Osteocyte (in vitro differentiated cells): Measurements from ENCODE around the gene SH3GL3. TPM values are rescaled to one million over a fixed set of nuclear protein-coding genes. Genes with fewer than 3 reads are reported as not detected.

Source experiments
- DNase-seq: peaks from one replicate; pipeline ENCODE4 v3.0.0; 2021; ENCODE audit warnings: mixed read lengths; ENCODE audit not compliant: unreplicated experiment; ENCODE audit errors: extremely low spot score
- H3K27ac Mint-ChIP-seq: one replicate; pipeline ENCODE4 v1.8.0; 2021; ENCODE audit warnings: mild to moderate bottlenecking, mixed read lengths; ENCODE audit not compliant: unreplicated experiment
- H3K27me3 Mint-ChIP-seq: one replicate; pipeline ENCODE4 v1.8.0; 2021; ENCODE audit warnings: mixed read lengths; ENCODE audit not compliant: unreplicated experiment
- H3K36me3 Mint-ChIP-seq: one replicate; pipeline ENCODE4 v1.8.0; 2021; ENCODE audit warnings: mixed read lengths; ENCODE audit not compliant: unreplicated experiment
- H3K4me1 Mint-ChIP-seq: one replicate; pipeline ENCODE4 v1.8.0; 2021; ENCODE audit warnings: mixed read lengths; ENCODE audit not compliant: unreplicated experiment
- H3K4me3 Mint-ChIP-seq: one replicate; pipeline ENCODE4 v1.8.0; 2021; ENCODE audit warnings: mild to moderate bottlenecking, moderate library complexity, mixed read lengths; ENCODE audit not compliant: unreplicated experiment
- H3K9me3 Mint-ChIP-seq: one replicate; pipeline ENCODE4 v1.8.0; 2021; ENCODE audit warnings: mixed read lengths; ENCODE audit not compliant: unreplicated experiment
- total RNA-seq: library from RNA; stranded (reverse); gene quantifications from 2 replicates; pipeline ENCODE4 v1.2.1, GENCODE V29; 2021
- TF ChIP-seq, protein P1 (sequence below): fragments of 200-600 bp; sonication (generic); IDR thresholded peaks from 2 replicates; pipeline ENCODE4 v1.5.0; 2021; ENCODE audit warnings: antibody characterized with exemption, mild to moderate bottlenecking, moderate library complexity

SH3GL3 gene
- total RNA-seq, 1 donor from 2014 or later: not detected

- no peaks in the 10 kb centered on the region for H3K4me1 Mint-ChIP-seq
- peaks cover 4% of the 10 kb centered on the region for H3K27me3 Mint-ChIP-seq
- TF ChIP-seq, protein P1, sequence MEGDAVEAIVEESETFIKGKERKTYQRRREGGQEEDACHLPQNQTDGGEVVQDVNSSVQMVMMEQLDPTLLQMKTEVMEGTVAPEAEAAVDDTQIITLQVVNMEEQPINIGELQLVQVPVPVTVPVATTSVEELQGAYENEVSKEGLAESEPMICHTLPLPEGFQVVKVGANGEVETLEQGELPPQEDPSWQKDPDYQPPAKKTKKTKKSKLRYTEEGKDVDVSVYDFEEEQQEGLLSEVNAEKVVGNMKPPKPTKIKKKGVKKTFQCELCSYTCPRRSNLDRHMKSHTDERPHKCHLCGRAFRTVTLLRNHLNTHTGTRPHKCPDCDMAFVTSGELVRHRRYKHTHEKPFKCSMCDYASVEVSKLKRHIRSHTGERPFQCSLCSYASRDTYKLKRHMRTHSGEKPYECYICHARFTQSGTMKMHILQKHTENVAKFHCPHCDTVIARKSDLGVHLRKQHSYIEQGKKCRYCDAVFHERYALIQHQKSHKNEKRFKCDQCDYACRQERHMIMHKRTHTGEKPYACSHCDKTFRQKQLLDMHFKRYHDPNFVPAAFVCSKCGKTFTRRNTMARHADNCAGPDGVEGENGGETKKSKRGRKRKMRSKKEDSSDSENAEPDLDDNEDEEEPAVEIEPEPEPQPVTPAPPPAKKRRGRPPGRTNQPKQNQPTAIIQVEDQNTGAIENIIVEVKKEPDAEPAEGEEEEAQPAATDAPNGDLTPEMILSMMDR: no peak
- no peaks in the 10 kb centered on the region for H3K9me3 Mint-ChIP-seq
- no peak for DNase-seq
- no peak overlapping the region for H3K4me3 Mint-ChIP-seq
- H3K27ac Mint-ChIP-seq: no peak overlapping the region
- no peaks in the 10 kb centered on the region for H3K36me3 Mint-ChIP-seq
Measured at GRCh38 chr15:83555383-83555782, 108.2 kb downstream of the SH3GL3 start.

GRCh38 chr15:83556068-83556467 is 108.9 kb downstream of the SH3GL3 start:
- Mint-ChIP-seq H3K9me3 (no peaks in the 10 kb centered on the region), H3K27me3 (peaks cover 4% of the 10 kb centered on the region), H3K4me1 (no peaks in the 10 kb centered on the region), H3K4me3 (no peak overlapping the region), H3K36me3 (no peaks in the 10 kb centered on the region), H3K27ac (no peak overlapping the region)
- no peak for DNase-seq
- TF ChIP-seq, protein P1: no peak

DNA sequence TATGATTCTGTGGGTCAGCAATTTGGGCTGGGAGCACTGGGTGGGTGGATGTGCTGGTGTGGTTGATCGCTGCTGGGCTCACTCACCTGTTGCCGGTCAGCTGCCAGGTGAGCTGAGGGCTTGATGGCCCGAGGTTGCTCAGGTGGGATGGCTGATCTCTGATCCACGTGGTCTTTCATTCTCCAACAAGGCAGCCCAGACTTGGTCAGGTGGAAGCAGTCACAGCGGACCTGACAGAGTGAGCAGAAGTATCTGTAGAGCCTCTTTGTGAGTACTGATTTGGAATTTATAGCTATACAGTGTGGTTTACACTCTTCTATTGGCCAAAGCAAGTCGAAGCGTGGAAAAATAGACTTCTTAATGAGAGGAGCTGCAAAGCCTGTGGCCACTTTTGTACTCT is 109.6 kb downstream of the SH3GL3 start:
- no peak for DNase-seq
- H3K4me3 Mint-ChIP-seq: no peak overlapping the region
- peaks cover 2% of the 10 kb centered on the region for H3K27me3 Mint-ChIP-seq
- TF ChIP-seq, protein P1: no peak
- H3K36me3 Mint-ChIP-seq: no peaks in the 10 kb centered on the region
- no peaks in the 10 kb centered on the region for H3K4me1 Mint-ChIP-seq
- H3K9me3 Mint-ChIP-seq: no peaks in the 10 kb centered on the region
- H3K27ac Mint-ChIP-seq: no peak overlapping the region

DNA sequence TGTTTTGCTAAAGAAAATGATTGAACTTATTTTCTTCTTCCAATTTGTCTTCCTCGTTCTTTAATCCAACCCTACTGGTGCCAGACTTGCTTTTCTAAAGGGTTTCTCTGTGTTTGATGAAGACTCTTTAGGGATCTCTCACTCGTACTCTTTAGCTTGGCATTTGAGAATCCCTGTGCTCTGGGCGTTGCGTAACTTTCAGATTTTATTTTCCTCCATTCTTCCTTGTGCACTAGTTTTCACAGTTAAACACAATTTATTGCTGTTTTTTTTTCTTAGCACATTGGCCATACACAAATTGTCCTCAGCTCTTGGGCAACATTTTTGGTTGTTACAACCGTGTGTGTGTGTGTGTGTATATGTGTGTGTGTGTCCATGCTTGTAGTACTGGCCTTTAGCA is 111.0 kb downstream of the SH3GL3 start:
- no peak overlapping the region for H3K27ac Mint-ChIP-seq
- H3K27me3 Mint-ChIP-seq: peaks cover 5% of the 10 kb centered on the region

DNA sequence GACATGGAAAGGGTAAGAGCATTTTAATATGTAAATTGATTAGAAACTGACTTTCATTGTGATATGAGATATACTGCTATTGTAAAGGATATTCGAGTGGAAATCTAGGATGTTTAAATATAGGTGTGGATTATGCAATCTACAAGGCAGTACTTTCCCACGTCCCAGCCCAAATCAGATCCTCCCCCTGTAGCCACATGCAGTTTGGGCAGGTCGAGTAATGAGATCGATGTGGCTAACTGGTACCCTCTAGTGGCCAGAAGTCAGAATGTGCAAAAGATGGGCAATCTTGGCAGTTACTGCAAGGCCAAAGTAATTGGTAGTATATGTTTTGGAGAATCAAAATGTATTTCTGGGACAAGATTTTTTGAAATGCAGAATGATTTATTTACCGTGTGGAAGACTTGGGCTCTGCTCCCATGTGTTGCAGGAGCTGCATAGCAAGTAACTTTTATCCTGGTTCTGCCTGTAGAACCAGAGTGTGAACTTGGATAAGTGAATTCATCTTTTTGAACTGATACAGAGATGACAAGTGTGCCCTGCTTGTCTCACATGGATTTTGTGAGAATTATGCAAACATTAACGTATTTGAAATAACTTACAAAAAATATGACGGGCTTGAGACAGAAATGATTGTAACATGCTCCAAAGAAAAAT is 112.3 kb downstream of the SH3GL3 start:
- peaks cover 14% of the 10 kb centered on the region for H3K27me3 Mint-ChIP-seq

More for the DNA sequence above, 111.0 kb downstream of the SH3GL3 start:
- no peak for DNase-seq
- H3K4me1 Mint-ChIP-seq: no peaks in the 10 kb centered on the region
- TF ChIP-seq, protein P1: no peak
- H3K9me3 Mint-ChIP-seq: no peaks in the 10 kb centered on the region
- H3K4me3 Mint-ChIP-seq: no peak overlapping the region
- no peaks in the 10 kb centered on the region for H3K36me3 Mint-ChIP-seq

More for the DNA sequence above, 112.3 kb downstream of the SH3GL3 start:
- no peak for DNase-seq
- Mint-ChIP-seq H3K4me1 (no peaks in the 10 kb centered on the region), H3K9me3 (no peaks in the 10 kb centered on the region), H3K27ac (no peak overlapping the region), H3K36me3 (no peaks in the 10 kb centered on the region), H3K4me3 (no peak overlapping the region)
- TF ChIP-seq, protein P1: peak; percentile 85
